HG03025 (cell line): ENCODE results near the gene BNIP1.

ENCODE experiments used
- ATAC-seq: cut with Tn5 transposase; IDR thresholded peaks from one replicate; pipeline ENCODE4 v1.9.1; 2021; ENCODE audit warnings: mild to moderate bottlenecking, moderate library complexity; ENCODE audit not compliant: unreplicated experiment, low FRiP score

Gene BNIP1

DNA sequence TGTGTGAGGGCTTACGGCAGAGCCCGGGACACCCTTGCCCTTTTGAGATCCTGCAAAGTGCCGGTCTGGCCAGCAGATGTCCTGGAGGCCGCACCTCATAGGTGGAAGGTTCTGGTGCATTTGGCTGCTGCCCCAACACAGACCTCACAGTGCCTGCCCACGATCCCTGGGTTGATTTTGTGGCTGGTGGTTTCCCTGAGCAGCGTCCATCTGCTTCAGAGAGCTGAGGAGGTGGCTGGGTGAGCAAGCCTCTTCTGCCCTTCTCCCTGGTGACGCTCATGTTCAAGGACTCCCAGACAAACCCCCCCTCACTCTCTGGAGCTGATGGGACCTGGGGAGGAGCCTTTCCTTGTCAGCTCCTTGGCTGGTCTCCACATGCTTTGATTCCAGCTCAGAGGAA is 18.9 kb downstream of the BNIP1 start:
- ATAC-seq = no peak

DNA sequence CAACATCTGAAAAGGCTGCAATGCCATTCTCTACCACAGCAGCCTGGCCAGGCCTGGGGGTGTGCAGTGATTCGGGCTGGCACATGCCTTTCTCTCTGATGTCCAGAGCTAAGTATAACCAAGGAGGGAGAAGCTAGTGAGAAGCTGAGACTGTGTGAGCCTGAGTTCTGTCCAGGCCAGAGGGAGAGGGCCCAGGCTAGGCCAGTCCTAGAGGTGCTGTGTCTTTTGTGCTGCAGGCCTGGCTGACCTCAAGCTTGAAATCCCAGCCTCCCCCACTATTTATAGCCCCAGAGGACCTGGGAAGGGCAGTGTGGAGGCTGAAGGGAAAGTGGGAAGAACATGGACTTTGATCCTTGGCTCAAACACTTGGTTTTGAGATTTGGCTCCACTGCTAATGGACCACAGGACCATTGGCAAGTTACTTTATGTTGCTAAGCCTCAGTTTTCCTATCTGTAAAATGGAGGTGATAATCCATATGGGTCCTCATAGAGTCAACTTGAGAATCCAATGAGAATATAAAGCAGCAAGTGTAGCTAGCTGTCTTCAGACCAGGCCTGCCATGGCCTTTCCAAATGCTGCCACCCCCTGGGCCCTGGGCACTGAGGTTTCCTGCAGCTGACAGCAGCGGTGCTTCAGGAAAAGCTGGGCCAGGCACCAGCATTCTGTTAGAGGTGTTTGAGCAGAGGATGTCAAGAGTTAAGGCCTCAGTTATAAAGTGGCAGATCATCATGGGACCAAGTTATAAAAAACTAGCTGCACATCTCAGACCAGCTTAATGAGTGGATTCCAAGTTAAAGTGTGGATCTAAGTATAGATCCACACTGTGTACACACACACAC is 21.1 kb downstream of the BNIP1 start:
- no peak for ATAC-seq

- ATAC-seq = no peak
Observed at GRCh38 chr5:173172166-173172565, 27.8 kb downstream of the BNIP1 start.

- ATAC-seq = no peak
Observed at GRCh38 chr5:173175523-173175922, 31.2 kb downstream of the BNIP1 start.

DNA sequence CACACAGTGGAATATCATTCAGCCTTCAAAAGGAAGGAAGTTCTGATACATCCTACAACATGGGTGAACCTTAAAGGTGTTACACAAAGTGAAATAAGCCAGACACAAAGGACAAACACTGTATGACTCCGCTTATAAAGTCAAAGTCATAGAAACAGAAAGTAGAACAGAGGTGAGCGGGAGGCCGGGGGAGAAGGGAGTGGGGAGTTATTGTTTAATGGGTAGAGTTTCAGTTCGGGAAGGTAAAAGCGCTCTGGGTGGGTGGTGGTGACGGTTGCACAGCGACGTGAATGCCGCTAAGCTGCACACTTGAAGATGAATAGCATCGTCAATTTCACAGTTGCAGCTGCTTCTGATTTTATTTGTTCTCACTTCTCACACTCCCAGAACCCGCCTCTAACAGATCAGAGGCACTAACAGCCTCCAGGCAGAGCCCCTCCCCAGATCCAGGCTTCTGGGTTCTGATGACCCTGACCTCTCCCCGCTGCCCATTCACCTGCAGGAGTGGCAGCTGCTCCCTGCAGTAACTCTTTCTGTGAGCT is 34.1 kb downstream of the BNIP1 start:
- ATAC-seq = no peak

- no peak for ATAC-seq
Observed at GRCh38 chr5:173180331-173180730, 36.0 kb downstream of the BNIP1 start.

- ATAC-seq = no peak
Observed at GRCh38 chr5:173187054-173187743, 42.9 kb downstream of the BNIP1 start.

DNA sequence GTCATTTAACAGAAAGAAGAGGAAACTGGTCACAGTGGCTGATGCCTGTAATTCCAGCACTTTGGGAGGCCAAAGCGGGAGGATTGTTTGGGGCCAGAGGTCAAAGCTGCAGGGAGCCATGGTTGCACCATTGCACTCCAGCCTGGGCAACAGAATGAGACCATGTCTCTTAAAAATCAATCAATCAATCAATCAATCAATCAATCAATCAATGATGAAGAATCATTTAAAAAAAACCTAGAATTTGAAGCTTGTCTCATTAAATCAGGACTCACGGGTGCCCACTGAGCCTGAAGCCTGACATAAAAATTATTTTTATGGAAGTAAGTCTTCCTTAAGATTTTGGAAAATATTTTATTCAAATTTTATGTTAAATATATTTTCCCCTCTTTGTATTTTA is 43.9 kb downstream of the BNIP1 start:
- no peak for ATAC-seq

DNA sequence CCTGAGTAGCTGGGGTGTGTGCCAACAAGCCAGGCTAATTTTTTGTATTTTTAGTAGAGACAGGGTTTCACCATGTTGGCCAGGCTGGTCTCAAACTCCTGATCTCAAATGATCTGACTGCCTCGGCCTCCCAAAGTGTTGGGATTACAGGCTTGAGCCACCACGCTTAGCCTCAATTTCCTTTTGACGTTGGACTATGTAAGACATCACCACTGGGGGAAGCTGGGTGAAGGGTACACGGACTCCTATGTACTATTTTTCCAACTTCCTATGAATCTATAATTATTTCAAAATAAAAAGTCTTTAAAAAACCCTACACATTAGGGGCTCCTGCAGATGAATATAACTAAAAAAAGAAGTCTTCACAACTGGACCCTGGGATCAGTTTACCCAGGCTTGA is 46.7 kb downstream of the BNIP1 start:
- ATAC-seq = no peak

DNA sequence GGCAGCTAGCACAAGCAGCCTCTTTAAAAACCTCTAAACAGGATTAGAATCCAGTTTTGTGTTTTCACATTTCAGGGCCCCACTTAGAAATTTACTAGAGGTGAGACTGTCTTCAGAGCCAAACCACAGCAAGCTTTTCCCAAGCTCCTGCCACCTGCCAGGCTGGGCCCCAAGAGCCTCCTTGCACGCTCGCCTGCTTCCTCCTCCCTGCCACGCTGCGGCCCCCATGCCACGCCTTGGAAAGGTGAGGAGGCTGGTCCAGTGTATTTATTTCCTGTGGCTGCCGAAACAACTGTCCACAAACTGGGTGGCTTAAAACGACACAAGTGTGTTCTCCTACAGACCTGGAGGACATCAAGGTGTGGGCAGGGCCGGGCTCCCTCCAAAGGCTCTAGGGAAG is 47.2 kb downstream of the BNIP1 start:
- ATAC-seq = no peak

DNA sequence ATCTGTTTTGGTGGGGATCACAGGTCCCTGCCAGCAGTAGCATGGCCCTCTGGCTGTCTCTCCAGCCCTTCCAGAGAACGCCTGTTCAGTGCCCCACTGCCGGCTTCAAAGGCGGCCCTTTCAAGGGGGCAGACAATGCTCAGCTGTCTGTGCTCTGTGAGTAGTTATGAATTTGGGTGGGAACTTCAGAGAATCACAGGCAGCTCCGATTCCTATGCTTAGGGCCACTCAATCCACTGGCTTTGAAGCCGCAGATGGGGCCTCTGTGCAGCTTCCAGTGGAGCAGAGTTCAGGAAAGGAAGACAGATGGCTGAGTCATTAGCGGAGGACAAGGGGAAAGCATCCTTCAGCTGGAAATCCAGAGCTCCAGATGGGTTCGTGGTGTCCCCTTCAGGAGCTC is 48.2 kb downstream of the BNIP1 start:
- ATAC-seq = no peak

DNA sequence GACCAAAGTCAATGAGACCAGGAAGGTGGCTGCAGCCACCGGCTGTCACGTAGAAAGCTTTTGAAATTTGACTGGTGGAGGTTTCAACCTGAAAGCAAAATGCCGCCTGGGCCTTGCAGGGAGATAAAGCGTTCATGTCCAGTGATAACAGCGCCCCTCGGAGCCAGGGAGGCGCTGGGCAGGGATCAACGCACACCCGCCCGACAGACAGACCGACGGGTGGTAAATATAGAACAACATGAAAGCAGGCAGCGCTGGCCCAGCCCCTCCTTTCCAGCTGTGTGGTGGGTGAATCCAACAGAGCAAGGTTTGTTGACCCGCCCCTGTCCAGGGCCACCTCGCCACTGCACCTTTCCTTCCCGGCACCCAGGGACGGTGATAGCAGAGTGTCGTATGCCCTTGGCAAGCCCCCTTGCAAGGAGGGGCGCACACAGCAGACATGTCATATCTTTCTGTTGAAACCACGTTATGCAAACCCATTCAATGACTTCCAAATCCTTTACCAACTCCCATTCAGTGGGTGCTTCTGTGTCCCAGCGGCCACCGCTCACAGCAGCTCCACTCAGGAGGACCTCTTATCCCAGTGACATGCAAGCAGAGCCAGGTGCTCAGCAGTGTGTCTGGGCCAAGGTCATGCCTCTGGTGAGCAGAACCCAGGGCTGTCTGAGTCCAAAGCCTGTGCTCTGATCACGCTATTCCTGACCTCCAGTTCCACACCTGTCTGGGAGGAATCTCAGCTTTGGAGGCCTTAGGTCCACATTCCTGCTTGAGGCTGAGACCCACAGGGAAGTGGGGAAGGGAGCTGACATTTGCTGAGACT is 52.0 kb downstream of the BNIP1 start:
- ATAC-seq = no peak

DNA sequence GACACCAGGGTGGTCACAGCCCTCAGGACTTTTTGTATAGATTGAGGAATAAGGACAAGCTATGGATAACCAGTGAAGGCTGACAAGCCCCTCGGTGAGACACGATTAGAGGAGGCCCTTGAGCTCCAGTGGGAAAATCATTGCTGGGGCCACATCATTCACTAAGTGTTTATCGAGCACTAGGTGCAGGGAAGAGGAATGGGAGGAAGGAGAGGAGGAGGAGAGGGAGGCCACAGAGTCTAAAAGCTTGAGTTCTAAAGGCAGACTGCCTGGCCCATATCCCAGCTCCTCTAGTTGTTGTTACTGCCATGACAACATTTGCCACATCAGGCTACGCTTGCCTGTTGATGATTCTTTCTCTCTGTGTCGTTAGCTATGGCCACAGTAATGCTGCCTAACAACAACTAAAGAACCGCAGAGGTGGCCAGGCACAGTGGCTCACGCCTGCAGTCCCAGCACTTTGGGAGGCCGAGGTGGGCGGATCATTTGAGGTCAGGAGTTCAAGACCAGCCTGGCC is 53.1 kb downstream of the BNIP1 start:
- no peak for ATAC-seq

DNA sequence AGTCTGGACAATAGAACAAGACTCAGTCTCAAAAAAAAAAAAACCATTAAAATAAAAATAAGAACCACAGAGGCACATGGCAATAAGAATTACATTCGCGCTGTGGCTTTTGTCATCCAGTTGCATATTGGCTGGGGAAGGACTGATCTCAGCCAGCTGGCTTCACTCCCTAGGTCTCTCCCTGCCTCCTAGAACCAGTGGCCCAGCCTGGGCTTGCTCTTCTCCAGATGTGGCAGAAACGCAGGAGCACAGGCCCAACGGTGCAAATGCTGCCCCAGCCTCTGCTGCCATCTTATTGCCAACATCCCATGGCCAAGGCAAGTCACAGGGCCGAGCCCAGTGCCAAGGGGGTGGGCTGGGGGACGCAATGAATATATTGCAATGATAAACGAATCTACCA is 53.7 kb downstream of the BNIP1 start:
- no peak for ATAC-seq

GRCh38 chr5:173200356-173200755 is 56.0 kb downstream of the BNIP1 start:
- ATAC-seq = no peak

- ATAC-seq = no peak
Observed at GRCh38 chr5:173201636-173202265, 57.4 kb downstream of the BNIP1 start.

DNA sequence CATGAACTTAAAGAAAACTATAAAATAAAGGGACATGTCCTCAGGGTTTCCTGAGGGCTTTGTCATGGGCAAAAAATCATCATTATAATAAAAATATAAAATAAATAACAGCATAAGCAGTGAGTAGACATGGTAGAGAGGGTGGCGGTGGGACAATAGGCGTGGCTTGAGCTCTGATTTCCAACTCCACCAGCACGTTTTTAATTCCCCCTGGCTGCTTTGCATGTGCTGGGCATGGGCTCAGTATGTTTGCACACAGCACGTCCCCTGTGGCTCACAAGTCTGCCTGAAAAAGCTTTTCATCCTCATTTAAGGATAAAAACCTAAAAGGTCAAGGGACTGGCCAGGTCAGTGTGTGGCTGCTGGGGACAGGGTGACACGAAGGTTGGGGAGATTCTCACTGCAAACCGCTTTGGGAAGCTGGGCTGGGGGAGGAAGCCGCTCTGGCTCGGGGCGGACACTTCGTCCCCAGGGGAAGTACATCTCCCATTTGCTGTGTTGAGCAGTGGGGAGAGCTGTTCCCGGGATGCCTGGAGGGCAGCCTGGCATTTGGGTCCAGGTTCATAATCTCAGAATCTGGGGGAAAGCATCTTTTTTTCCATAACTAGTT is 58.0 kb downstream of the BNIP1 start:
- ATAC-seq = no peak

GRCh38 chr5:173204185-173204979 is 60.1 kb downstream of the BNIP1 start:
- ATAC-seq = no peak

- no peak for ATAC-seq
Observed at GRCh38 chr5:173205916-173206315, 61.6 kb downstream of the BNIP1 start.
